Adipocyte (in vitro differentiated cells): ENCODE data around the gene ARFGAP1.

Experiments used
- DNase-seq: peaks from one replicate; pipeline ENCODE4 v3.0.0-alpha.2; 2015; ENCODE audit warnings: low read depth
- H3K27me3 ChIP-seq: replicated peaks from 2 replicates; pipeline ENCODE4 v1.7.0; 2013; ENCODE audit warnings: mild to moderate bottlenecking, low read length, moderate library complexity; ENCODE audit not compliant: control insufficient read depth, insufficient read depth
- H3K36me3 ChIP-seq: 2 replicates; pipeline ENCODE4 v1.7.0; 2013; ENCODE audit warnings: low read length, mild to moderate bottlenecking, moderate library complexity; ENCODE audit not compliant: control insufficient read depth, insufficient read depth, severe bottlenecking
- H3K4me1 ChIP-seq: 2 replicates; pipeline ENCODE4 v1.7.0; 2013; ENCODE audit warnings: mild to moderate bottlenecking, low read length, moderate library complexity; ENCODE audit not compliant: control insufficient read depth, insufficient read depth
- H3K4me3 ChIP-seq: 2 replicates; pipeline ENCODE4 v1.7.0; 2013; ENCODE audit warnings: mild to moderate bottlenecking, low read length, moderate library complexity
- H3K9ac ChIP-seq: 2 replicates; pipeline ENCODE4 v1.7.0; 2013; ENCODE audit warnings: mild to moderate bottlenecking, low read length, moderate library complexity
- H3K9me3 ChIP-seq: 2 replicates; pipeline ENCODE4 v1.7.0; 2013; ENCODE audit warnings: mild to moderate bottlenecking, low read length, moderate library complexity; ENCODE audit not compliant: control insufficient read depth

Gene ARFGAP1

DNA sequence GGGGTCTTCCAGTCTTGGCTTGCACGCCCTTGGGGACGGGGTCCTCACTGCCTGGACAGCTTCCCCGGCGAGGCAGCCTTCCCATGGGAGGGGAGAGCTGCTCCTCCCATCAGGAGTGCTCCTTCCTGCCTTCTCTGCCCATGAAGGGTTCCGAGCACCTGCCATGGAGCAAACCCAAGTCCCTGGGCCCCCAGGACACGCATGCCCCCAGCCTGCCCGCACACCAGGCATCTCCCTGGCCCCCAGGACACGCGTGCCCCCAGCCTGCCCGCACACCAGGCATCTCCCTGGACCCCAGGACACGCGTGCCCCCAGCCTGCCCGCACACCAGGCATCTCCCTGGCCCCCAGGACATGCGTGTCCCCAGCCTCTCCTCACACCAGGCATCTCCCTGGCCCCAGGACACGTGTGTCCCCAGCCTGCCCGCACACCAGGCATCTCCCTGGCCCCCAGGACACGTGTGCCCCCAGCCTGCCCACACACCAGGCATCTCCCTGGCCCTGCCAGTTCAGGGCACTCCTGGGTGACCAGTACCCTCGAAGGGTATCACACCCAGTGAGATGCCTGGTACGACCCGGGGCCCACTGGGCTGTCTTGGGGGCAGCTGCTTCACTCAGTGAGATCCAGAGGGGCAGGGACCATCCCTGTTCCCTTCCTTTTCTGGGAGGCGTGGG lies 42.1 kb downstream of the ARFGAP1 start:
- H3K4me3 ChIP-seq: no peak overlapping the region
- no peak overlapping the region for H3K9ac ChIP-seq
- H3K27me3 ChIP-seq: peaks cover 27% of the 10 kb centered on the region
- no peaks in the 10 kb centered on the region for H3K4me1 ChIP-seq
- H3K36me3 ChIP-seq: no peaks in the 10 kb centered on the region
- H3K9me3 ChIP-seq: no peaks in the 10 kb centered on the region
- no peak for DNase-seq

DNA sequence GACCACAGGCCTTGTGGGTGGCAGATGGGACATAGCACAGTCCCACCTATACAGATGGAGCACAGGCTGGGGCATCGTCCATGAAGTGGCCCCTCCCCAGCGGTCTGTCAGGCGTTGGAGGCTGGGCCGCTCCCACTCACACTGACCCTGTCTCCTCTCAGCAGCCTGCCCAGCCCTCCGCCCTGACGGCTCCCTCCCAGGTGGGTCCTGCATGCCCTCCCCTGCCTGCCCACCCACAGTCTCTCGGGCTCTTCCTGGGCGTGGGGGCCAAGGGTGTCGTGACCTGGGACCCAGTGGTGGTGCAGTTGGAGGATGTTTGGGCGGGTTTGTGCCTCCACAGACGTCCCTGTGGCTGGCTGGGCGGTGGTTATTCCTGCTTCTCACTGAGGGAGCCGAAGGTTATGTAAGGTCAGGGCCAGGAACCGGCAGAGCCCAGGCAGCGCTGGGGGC lies 42.7 kb downstream of the ARFGAP1 start:
- no peak overlapping the region for H3K9ac ChIP-seq
- H3K9me3 ChIP-seq: no peaks in the 10 kb centered on the region
- DNase-seq: no peak
- H3K36me3 ChIP-seq: no peaks in the 10 kb centered on the region
- H3K4me1 ChIP-seq: no peaks in the 10 kb centered on the region
- H3K4me3 ChIP-seq: no peak overlapping the region
- H3K27me3 ChIP-seq: peaks cover 29% of the 10 kb centered on the region

DNA sequence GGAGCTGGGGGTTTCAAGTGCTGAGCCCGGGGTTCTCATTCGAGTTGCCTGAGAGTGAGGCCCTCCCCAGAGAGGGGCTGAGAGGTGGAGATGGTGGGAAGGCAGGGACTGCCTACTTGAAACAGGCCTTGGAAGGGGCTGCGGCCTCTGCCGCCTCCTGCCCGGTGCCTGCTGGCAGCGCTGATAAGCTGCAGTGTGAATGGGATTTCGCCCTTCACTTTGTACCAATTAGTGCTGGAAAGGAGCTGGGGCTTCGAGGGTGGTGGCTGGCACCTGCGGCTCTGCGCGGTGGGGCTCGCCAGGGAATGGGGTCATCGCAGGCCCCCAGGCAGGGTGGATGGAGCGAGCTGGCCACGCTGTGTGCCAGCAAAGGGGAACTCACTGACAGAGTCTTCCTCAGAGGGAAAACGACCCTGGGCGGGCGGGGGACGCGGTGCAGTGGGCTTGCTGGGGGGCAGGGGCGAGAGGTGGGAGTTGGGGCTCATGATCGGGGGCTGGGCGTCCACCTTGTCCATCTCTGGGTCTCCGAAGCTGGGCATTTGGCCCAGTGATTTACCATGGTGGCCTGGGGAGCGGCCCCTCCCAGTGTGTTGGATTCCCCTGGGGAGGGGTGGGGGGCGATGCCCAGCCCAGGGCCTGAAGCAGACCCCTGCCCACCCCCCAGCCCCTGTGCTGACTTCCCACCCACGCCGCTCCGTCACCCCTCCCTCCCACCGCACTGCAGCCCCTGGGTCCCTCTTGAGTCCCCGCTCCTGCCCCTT lies 43.3 kb downstream of the ARFGAP1 start:
- H3K4me1 ChIP-seq: no peaks in the 10 kb centered on the region

DNA sequence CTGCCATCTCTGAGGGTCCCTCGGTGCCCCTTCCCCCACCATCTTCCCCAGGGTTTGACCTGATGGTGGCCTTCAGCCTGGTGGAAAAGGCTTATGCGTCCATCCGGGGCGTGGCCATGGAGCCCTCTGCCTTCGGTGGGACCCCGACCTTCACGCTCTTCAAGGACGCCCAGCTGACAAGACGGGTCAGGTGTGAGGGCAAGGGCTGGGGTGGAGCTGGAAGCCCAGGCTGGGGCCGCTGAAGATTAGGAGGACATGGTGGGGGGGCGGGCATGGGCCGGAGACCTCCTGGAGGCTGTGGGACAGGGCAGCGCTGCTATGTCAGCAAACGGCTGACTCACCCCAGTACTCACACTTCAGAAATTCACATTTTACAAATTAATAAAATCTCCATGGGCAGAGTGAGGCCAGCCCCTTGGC lies 43.9 kb downstream of the ARFGAP1 start:
- Histone ChIP-seq H3K36me3 (no peaks in the 10 kb centered on the region), H3K4me1 (no peaks in the 10 kb centered on the region), H3K9ac (no peak overlapping the region), H3K4me3 (no peak overlapping the region), H3K27me3 (peaks cover 25% of the 10 kb centered on the region), H3K9me3 (no peaks in the 10 kb centered on the region)
- DNase-seq: no peak

More for the DNA sequence above, 43.3 kb downstream of the ARFGAP1 start:
- Histone ChIP-seq H3K36me3 (no peaks in the 10 kb centered on the region), H3K27me3 (peaks cover 25% of the 10 kb centered on the region), H3K9ac (no peak overlapping the region), H3K4me3 (no peak overlapping the region), H3K9me3 (no peaks in the 10 kb centered on the region)
- DNase-seq: no peak

DNA sequence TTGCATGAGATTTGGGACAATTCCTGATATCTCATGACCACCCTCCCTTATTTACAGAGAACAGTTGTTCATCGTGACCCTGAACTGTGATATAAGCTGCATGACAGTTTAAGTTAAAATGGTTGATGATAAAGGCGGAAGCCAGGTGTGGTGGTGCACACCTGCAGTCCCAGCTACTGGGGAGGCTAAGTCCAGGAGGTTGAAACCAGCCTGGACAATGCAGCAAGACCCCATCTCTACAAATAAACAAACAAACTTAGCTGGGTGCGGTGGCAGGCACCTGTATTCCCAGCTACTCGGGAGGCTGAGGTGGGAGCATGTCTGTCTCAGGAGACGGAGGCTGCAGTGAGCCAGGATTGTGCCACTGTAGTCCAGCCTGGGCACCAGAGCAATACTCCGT lies 44.4 kb downstream of the ARFGAP1 start:
- no peak for DNase-seq
- Histone ChIP-seq H3K4me3 (no peak overlapping the region), H3K9ac (no peak overlapping the region), H3K27me3 (peaks cover 25% of the 10 kb centered on the region), H3K4me1 (no peaks in the 10 kb centered on the region), H3K9me3 (no peaks in the 10 kb centered on the region), H3K36me3 (no peaks in the 10 kb centered on the region)

DNA sequence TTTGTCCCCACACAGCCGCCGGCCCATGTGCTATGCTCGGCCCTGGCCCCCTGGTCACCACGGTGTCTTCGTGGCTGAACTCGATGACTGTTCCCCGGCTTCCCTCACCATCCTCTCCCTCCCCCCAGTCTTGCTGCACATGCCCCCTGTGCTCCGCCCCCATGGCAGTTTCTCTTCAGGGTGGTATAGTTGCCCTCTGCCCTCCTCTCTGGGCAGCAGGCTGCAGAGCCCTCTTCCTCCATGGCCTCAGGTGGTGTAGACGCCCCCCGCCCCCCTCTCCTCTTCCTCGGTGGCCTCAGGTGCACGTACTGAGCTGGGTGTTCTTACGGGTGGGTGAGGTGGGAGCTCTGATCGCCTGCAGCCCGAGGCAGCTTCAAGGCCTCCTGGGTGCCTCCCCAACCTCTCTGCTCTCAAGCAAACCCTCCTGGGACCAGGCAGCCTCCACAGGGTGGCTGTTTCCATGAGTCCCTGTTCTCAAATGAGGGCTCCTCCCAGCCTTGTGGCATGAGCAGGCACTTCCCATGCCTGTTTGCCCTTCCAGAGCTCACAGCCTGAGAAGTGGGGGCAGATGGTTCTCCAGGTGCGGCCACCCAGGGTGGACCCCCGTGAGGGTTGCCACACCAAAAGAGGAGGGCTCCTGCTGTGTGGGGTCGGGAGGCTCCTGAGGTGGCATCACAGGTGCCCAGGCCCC lies 45.1 kb downstream of the ARFGAP1 start:
- no peak overlapping the region for H3K9ac ChIP-seq
- DNase-seq: no peak
- H3K27me3 ChIP-seq: peaks cover 21% of the 10 kb centered on the region
- H3K9me3 ChIP-seq: no peaks in the 10 kb centered on the region
- no peaks in the 10 kb centered on the region for H3K4me1 ChIP-seq
- no peak overlapping the region for H3K4me3 ChIP-seq
- H3K36me3 ChIP-seq: no peaks in the 10 kb centered on the region

DNA sequence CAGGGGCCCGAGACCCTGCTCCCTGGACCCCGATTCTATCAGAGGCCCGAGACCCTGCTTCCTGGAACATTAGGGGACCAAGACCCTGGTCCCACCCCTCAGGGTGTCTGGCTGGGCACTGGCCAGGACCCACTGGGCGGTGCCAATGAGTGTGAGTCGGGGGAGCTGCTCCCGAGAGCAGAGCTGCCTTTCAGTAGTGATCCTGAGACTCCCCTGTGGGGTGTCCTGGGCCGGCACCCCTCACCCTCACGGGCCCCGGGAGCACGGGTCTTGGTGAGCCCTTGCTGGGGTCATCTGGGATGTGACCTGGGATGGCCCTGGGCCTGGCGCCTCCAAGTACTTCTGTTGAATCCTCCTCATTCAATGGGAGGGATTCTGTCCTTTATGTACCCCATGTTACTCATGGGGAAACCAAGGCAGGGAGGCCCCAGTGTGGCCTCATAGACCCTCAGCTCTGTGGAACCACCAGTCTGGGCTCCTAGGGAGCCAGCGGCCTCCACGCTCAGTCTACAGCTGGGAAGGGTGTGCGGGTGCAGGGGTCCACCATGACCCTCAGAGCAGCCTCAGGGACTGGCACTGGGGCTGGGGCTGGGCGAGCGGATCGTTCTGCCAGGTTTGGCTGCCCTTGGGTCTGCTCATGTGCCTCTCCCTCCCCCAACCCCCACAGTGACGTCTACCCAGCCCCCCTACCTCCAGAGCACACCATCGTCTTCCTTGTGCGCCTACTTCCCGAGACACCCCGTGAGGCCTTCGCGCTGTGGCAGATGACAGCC lies 46.0 kb downstream of the ARFGAP1 start:
- DNase-seq: no peak
- H3K27me3 ChIP-seq: peaks cover 26% of the 10 kb centered on the region
- no peak overlapping the region for H3K4me3 ChIP-seq
- no peaks in the 10 kb centered on the region for H3K9me3 ChIP-seq
- no peaks in the 10 kb centered on the region for H3K4me1 ChIP-seq
- H3K9ac ChIP-seq: no peak overlapping the region
- no peaks in the 10 kb centered on the region for H3K36me3 ChIP-seq

DNA sequence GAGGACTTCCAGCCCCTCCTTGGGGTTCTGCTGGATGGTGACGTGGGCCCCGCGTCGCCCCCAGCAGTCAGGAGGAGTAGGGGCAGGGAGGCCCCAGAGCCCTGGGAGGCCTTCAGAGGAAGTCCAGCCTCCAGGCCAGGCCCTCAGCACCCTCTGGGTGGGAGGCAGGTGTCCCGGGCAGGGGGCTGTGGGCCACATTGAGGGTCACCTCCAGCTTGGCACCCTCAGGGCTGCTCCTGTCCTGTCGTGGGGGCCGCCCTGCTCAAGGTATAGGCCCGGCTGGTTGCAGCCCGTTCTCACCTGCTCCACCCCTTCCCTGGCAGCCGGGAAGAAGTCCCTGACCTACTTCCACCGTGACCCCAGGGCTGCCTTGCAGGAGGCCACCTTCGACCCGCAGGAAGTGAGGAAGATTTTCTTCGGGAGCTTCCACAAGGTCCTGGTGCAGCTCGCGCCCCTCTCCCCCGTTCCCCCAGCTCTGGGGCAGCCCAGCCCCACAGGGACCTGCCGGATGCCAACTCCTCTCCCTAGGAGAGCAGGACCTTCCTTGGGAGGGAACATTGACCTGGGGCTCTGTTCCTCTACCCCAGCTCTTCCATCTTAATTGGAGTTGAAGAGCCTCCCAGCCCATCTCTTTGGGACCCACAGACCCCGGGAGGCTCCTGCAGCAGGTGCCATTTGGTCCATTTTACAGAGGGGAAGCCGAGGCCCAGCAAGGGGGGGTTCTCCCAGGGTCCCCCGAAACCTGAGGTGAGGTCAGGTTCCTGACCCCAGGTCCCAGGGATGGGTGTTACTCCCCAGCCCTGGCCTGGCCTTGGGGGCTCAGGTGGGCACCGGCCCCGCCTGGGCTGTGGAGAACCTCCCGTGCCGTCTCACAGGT lies 46.8 kb downstream of the ARFGAP1 start:
- Histone ChIP-seq H3K9ac (no peak overlapping the region), H3K36me3 (no peaks in the 10 kb centered on the region), H3K27me3 (peaks cover 35% of the 10 kb centered on the region), H3K9me3 (no peaks in the 10 kb centered on the region), H3K4me1 (no peaks in the 10 kb centered on the region), H3K4me3 (no peak overlapping the region)
- DNase-seq: no peak

DNA sequence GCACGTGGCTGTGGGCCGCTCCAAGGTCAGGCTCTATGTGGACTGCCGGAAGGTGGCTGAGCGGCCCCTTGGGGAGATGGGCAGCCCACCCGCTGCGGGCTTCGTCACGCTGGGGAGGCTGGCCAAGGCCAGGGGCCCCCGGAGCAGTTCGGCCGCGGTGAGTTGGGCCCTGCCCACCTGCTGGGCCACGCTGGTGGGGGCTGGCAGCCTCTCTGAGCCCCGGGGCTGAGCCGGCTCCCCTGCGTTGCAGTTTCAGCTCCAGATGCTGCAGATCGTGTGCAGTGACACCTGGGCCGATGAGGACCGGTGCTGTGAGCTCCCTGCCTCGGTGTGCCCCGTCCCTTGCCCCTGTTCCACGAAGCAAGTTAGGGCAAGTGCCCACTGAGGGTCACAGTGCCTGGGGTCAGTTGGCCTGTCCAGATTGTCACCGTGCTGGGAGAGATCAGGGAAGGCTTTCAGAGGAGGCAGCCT lies 47.5 kb downstream of the ARFGAP1 start:
- no peaks in the 10 kb centered on the region for H3K9me3 ChIP-seq
- DNase-seq: no peak
- H3K9ac ChIP-seq: no peak overlapping the region
- no peak overlapping the region for H3K4me3 ChIP-seq
- H3K27me3 ChIP-seq: peaks cover 41% of the 10 kb centered on the region
- H3K4me1 ChIP-seq: no peaks in the 10 kb centered on the region
- H3K36me3 ChIP-seq: no peaks in the 10 kb centered on the region

DNA sequence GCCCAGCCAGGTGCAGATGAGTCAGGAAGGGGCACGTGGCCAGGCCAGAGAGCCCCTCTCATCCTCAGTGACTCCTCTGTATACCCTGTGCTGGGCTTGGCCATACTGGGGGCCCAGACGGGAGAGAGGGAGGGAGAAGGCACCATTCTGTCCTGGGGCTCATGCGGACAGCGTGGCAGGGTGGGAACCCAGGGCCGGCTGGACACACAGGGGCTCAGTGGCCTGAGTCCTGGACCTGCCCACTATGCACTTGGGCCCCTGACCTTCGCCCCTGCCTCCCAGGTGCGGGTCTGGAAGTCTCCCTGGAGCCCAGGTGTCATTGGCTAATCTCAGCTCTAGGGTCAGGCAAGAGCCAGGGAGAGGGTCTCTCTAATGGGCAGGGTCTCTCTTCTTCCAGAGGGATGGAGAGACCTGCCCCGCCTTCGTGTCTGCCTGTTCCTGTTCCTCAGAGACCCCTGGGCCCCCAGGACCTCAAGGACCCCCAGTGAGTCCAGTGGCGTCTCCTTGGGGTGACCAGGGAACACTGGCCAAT lies 48.1 kb downstream of the ARFGAP1 start:
- H3K27me3 ChIP-seq: peaks cover 40% of the 10 kb centered on the region
- no peaks in the 10 kb centered on the region for H3K36me3 ChIP-seq
- no peak overlapping the region for H3K9ac ChIP-seq
- H3K4me3 ChIP-seq: no peak overlapping the region
- no peak for DNase-seq
- H3K4me1 ChIP-seq: no peaks in the 10 kb centered on the region
- H3K9me3 ChIP-seq: no peaks in the 10 kb centered on the region
